ENCODE measurements around the gene IGLL5. TPM values are rescaled to one million over a fixed set of nuclear protein-coding genes. Genes with fewer than 3 reads are reported as not detected.
"Not testable (repeated sequence)": the region's sequence is repeated elsewhere in the genome, so short reads cannot be mapped to it uniquely, and the experiment has no call there.

Gene IGLL5
- total RNA-seq, 1 donor from 2014 or later = not detected

DNA sequence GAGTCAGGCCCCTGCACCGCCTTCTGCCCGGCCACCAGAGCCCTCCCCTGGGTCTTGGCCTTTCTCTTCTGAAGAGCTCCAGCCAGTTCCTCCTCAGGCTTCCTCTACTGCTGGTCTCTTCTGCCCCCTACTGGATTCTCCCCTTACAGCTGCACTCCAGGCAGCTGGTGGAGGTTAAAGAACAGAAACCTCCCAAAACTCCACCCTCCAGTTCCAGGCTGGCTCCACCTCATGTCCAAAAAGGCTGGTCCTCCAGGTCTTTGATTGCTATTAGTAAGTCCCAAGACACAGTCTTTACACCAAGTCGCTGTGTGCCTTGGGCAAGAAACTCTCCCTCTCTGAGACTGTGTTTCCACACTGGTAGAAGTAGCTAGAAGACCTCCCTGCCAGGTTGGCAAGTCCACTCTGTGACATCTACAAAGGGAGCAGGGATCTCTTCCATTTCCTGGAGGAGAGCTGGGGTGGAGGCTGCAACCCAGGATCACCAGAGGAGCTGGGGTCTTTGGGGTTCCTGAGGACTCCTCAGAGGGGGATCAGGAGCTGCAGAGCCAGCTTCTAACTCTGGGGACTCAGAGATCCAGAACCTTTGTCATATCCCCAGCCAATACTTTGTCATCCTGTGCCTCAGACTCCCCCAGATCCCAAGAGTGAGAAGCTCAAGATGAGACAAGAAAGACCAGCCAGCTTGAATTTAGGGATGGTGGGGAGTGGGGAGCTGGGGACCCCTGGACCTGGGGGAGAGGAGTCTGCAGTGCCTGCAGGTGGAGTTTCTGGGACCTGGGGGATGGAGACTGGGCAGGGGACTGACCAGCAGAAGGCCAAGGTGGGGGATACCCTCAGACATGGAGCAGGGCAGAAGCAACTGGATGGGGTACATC is 3.4 kb upstream of the IGLL5 start:
- DNase-seq (ENCODE audit: low read depth) = peak; percentile 57

DNA sequence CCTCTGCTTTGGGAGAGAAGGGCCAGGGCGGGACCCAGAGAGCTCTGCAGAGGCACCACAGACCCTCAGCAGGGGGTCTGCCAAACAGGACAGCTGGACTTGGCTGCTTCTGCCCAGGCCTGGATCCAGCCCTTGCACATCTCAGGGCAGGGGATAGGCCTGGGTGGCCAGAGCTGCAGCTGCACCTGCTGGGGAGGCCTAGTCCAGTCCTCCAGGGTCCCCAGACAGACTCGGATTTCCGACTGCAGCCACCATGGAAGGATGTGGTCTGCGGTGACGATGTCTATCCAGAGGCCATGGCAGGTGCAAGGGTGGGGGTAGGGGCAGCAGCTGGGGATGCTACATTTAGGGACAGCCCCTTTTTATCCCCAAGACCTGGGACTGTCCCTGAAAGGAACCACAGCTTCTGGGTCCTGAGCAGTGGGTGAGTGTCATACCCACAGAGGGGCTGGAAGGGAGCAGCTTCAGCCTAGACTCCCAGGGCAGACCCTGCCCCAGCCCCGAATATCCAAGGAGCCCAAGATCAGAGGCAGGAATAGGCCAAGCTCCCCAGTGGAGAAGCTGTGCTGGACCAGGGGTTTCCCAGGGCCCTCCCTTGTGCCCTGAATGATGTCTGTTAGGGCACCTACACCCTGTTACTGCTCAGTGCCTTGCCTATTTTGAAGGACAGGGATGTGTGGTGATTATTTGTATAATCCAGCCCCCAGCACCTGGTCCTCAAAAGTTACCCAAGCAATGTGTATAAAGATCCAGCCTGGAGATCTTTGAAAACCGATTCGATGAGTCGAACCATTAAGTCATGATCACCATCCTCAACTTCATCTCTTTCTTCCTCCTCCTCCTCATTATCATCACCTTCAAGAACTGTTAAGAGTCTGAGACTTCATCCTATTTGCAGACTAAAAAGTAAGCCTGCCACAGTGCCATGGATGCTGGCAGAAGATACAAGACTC is 2.5 kb upstream of the IGLL5 start:
- no peak for DNase-seq (ENCODE audit: low read depth)

DNA sequence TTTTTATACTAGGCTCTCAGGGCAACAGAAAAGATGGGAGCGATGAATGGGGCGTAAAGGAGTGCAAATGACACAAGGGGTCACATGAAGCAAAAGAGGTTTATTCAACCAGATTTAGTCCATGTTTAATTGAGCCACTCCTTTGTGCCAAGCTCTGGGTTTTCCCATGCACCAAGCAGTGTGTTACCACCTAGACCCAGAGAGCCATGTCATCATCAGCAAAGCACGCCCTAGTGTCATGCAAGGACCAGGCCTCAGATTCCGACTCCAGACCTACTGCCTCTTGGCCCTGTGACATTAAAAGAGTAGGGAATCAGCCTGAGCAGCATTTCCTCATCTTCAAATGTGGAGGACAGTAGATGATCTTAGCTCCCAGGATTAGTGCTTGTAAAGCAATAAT is 1.1 kb upstream of the IGLL5 start:
- DNase-seq (ENCODE audit: low read depth) = no peak

DNA sequence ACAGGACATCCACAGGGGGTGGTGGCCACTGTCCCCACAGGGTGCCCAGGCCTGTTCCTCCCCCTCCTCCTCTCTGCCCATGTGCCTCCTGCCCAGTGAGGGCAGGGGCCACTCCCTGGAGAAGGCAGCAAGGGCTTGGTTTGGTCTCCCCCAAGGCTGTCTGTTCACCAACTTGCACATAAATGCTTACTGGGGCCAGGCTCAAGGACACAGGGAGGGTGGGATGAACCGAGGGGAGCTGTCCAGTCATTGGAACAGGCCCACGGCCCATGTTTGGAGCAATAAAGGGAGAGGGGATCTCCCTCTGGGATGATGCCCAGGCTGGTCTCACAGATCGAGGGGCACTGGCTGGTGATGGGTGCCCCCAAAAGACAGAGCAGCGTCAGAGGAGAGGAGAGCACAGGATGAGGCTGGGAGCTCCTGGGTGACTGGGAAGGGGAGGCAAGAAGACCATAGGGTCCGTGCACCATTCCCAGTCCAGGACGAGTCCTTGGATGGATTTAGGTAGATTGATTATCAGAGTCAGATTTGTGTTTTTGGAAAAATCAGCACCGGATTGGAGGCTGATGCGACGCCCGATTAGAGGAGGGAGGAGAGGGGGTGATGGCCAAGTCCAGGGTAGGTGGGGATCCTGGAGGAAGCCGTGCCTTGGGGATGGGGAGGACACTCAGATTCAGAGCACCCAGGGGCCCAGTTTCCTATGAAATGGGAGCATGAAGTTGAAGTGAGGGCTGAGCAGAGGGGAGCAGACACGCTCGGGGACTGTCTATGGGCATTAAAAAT is 1.1 kb downstream of the IGLL5 start:
- no peak for DNase-seq (ENCODE audit: low read depth)

DNA sequence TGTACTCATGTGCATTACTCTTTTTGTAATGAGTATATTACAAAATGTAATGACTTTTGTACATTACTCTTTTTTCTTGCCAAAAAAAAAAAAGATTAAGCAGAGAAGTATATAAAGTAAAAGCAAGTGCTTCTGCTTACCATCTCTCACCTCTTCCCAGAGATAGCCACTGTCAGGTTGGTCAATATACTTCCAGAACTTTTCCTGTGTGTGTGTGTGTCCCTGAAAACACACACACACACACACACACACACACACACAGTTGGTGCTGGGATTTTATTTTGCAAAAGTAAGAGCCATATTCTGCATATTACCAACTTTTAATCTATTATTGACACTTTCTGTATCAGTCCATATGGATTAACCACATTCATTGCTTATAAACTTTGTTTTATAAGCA is 2.5 kb downstream of the IGLL5 start:
- no peak for DNase-seq (ENCODE audit: low read depth)

DNA sequence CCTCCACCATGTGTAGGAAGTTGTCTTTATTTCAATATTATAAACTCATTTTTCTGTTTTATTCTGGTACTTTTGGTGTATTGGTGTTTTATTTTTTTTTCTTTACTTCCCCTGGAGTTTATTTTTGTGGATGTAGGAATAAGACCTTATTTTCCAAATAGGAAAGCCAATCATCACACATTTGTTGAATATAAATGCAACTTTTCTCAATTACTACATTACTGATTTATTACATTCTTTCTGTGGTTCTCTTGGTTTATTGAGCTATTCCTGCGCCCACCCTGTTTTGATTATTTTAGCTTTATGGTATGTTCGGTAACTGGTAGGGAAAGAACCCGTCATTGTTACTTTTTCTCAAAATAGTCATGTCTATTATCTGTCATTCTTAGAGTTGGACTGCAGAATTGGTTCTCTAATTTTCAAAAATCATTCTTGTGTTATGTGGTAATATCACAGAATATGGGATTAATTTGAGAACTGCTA is 3.6 kb downstream of the IGLL5 start:
- DNase-seq (ENCODE audit: low read depth) = no peak

DNA sequence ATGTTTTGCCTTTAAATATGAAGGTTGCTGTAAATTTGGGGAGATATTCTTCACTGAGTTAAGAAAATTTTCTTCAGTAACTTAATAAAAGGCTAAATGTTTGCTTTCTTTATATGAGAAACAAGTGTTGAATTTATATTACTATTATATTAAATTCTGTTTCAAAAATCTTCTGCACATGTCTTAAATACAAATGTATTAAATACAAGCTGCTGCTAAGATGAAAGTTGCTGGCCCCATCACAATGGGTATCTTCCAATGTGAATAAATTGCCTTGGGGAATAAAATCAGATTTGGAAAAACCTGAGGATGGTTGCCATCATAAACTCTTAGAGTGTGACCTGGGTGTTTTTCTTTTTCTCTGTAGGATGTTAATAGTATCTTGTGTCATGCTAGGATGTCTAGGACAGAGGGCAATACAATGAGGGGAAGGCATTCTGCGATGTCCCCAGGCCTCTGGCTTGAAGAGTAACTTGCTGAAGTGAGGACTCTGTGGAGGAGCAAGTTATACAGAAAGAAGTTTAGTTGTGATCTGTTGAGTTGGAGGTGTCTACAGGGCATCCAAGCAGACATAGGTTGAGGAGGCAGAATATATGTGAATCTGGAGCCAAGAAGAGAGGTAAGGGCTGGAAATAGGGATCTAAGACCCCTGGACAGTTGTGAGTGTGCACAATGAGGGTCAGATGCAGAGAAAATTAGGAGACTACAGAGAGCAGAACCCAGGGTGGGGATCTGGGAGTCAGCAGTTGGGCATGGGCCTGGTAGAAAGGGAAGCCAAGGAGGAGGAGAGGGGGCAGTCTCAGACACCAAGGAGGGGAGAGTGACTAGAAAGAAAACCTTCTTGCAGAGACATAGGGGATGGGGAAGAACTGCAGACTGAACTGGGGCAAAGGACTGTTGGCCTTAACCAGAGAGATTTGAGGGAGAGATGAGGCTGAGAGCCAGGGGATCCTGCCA is 4.8 kb downstream of the IGLL5 start:
- no peak for DNase-seq (ENCODE audit: low read depth)

DNA sequence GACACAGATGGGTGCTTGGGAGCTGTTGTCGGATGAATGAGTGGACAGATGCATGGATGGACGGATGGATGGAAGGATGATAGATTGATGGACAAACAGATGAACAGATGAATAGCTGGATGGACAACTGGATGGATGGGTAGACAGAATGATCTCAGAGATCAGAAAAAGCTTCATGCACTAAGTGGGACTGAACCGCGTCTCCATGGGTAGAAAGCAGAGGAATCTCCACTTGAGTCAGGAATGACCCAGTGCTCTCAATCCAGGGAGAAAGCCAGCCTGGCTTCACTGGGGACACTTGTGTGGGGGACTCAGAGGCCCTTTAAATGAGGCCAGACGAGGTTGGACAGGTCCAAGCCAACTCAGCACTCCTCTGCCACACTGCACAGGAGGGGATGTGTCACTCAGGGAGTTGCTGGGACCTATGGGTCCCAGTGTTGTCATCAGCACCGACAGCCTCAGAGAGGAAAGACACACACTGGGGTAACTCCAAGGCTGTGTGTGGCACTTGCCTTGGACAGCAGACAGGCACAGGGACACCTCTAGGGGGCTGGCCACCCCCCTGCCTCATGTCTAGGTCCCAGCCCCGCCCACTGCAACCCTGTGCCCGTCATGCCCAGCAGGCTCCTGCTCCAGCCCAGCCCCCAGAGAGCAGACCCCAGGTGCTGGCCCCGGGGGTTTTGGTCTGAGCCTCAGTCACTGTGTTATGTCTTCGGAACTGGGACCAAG is 5.6 kb downstream of the IGLL5 start:
- no peak for DNase-seq (ENCODE audit: low read depth)

DNA sequence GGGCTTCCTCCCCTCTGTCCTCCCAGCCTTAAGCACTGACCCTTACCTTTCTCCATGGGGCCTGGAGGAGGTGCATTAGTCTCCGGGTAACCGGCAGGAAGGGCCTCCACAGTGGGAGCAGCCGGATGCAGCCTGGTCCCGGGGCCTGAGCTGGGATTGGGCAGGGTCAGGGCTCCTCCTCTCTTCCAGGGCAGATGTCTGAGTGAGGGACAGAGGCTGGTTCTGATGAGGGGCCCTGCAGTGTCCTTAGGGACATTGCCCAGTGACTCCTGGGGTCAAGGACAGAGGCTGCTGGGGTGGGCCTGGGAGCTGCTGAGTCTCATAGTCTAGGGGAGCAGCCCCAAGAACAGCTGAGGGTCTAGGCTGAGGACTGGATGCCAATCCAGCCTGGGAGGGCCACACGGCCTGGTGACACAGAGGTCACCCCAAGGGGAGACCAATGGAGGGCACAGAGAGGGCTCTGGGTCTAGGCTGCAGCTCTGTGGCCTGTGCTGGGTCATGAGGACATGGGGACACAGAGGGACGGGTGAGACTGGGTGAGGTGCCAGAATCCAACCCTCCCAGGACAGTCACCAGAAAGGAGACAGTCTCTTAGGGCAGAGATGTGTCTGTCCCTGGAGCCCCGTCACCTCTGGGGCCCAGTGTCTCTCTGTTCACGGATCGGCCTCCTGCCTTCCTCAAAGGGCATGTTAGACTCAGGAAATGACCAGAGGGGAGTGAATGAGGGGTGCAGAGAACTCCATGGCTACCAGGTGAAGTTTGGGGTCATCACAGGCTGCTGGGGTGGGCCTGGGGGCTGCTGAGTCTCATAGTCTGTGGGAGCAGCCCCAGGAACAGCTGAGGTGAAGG is 6.5 kb downstream of the IGLL5 start:
- DNase-seq (ENCODE audit: low read depth) = no peak

DNA sequence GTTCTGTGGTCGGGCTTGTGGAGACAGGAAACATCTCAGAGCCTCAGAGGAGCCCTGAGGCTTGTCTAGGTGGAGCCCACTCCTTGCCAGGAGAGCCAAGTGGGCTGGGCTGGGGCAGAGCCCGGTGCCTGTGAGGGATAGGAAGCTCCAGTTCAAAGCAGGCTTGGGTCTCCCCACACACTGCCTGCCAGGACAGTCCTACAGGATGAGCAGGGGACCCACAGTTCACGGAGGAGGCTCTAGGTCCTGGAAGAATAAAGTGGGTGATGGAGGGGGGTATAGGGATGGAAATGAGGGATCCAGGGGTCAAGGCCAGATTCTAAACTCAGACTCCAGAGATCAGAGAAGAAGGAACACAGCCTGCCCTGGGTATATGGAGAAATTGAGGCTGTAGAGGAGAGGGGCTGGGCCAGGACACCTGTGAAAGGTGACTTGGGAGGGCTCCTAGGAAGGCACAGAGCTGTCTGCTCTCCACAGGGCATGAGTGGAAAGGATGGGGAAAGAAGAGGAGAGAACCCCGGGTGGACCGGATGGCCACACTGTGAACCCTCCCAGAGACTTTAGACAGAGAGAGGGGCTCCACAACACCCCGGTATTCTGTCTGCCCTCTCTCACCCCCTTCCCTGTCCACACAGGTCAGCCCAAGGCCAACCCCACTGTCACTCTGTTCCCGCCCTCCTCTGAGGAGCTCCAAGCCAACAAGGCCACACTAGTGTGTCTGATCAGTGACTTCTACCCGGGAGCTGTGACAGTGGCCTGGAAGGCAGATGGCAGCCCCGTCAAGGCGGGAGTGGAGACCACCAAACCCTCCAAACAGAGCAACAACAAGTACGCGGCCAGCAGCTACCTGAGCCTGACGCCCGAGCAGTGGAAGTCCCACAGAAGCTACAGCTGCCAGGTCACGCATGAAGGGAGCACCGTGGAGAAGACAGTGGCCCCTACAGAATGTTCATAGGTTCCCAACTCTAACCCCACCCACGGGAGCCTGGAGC is 7.4 kb downstream of the IGLL5 start:
- no peak for DNase-seq (ENCODE audit: low read depth)

DNA sequence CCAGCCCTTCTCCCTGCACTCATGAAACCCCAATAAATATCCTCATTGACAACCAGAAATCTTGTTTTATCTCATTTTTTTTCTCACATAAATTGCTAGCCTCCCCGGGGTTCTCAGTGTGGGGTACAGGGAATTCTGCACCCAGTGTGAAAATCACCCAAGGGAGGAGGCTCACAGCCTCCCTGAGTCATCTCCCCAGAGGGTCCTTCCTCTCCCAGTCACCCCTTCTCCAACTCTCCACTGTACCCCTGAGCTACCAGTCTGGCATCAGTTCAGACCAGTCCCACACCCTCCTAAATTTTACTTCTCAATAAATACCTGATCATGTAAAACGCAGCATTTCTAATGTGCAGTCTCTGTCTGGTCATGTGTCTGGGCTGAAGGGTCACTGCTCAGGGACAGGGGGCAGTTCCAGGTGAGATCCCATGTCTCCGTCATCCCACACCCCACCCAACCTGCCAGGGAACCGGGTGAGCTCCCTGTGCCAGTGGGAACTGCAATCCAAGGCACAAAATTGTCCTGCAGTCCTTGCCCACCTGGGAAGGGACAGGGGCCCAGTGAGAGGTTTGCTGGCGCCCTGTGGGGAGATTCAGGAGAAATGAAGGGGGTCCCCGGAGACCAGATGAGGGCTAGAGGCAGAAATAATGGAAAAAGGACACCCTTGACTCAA is 8.3 kb downstream of the IGLL5 start:
- DNase-seq (ENCODE audit: low read depth) = no peak

DNA sequence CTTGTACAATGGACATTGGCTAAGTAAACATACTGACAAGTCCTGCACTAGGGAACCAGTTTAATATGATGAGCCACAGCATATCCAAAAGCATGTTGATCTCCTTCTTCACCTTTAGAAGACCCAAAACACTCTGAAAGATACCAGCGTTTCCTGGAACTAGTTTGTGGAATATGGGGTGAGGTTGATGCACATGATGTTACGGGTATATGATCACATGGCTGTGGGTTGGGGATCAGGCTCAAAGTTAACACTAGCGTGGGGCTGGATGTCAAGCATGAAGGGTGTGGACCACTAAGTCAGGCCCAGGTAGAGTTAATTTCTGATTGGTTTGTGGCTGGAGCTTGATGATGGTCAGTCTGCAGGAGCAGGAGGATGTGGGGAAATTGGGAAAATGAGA is 9.0 kb downstream of the IGLL5 start:
- DNase-seq (ENCODE audit: low read depth) = no peak

DNA sequence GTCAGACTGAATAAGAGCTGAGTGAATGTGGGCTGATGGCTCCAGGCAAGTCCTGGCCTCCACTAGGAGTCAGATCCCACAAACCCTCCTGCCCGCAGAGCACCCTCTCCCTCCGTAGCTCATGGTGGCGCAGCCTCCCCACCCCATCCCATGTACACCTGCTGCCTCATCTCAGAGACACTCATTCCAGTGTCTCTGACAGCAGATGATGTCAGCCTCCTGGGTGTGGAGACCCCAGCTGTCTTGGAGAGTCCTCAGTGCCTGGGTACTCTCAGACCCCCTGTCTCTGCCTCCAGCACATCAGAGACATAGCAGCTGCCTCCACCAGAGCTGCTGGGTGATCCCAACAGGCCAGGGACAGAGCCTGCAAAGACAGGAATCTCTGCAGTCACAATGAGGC is 9.5 kb downstream of the IGLL5 start:
- no peak for DNase-seq (ENCODE audit: low read depth)

DNA sequence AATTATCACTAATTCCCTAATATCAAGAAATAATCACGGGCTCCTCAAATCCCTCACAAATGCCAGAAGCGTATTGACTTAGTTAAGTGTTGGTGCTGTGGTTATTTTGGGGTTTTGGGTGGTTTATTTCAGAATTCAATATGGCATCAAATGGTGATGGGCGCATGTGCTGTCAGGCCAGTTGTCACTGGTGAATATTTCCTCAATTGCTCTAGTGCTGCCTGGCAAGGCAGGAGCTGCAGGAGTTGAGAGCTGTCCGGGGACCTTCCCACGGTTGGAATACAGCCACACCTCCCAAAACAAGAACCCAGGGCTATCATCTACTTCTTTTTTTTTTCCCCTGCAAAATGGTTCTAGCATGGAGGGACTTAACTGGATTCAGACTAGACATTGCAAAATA is 10.3 kb downstream of the IGLL5 start:
- no peak for DNase-seq (ENCODE audit: low read depth)

DNA sequence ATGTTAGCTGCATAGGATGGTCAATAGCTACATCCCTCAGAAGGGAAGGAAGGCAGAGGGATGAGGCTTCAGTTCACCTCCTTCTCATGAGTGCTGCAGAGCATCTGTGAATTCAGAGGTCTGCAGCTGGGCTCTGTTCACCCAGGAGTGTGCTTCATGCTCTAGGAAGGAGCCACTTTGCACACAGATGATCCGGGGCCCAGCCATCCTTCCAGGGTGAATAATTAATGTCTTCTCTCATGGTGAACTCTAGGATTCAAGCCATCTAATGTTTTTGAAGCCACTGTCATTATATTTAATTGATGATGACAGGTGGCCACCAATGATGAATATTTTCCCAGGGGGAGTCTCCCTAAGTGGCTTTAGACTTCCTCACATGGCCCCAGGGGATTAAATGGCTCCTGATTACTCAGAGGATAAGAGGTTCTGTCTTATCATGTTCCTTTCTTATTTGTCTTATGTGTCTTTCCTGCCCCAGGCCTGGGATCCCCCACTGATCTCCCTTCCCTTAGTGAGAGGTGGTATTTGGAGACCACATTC is 10.9 kb downstream of the IGLL5 start:
- not testable (repeated sequence) for DNase-seq (ENCODE audit: low read depth)

DNA sequence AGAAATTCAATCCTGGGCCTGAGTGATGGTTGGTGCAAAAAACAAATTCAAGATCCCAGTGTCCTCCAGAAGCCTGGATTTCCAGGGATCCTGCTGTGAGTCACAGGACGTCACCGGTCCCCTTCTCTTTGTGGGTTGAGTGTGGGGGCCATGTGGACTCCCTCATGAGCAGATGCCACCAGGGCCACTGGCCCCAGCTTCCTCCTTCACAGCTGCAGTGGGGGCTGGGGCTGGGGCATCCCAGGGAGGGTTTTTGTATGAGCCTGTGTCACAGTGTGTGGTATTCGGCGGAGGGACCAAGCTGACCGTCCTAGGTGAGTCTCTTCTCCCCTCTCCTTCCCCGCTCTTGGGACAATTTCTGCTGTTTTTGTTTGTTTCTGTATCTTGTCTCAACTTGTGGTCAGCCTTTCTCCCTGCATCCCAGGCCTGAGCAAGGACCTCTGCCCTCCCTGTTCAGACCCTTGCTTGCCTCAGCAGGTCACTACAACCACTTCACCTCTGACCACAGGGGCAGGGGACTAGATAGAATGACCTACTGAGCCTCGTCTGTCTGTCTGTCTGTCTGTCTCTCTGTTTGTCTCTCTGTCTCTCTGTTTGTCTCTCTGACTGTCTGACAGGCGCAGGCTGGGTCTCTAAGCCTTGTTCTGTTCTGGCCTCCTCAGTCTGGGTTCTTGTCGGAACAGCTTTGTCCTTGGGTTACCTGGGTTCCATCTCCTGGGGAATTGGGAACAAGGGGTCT is 11.9 kb downstream of the IGLL5 start:
- DNase-seq (ENCODE audit: low read depth) = not testable (repeated sequence)

Measured in renal cortical epithelial cell (primary cell).